OCI-LY7 (cell line): ENCODE data around the gene TUBB1.

Experiments used
- EZH2phosphoT487 ChIP-seq: fragments of 200-600 bp; sonication (generic); IDR thresholded peaks from 2 replicates; pipeline ENCODE4 v1.6.1; 2018; ENCODE audit warnings: low read depth, borderline replicate concordance, mild to moderate bottlenecking, mixed run types, antibody characterized with exemption, low read length, moderate library complexity, mixed read lengths
- TF ChIP-seq, protein P1 (sequence below): fragments of 200-600 bp; sonication (generic); conservative IDR thresholded peaks from 2 replicates; pipeline ENCODE4 v1.5.1; 2014; ENCODE audit warnings: mild to moderate bottlenecking, antibody characterized with exemption, low read length, moderate library complexity, mixed read lengths

DNA sequence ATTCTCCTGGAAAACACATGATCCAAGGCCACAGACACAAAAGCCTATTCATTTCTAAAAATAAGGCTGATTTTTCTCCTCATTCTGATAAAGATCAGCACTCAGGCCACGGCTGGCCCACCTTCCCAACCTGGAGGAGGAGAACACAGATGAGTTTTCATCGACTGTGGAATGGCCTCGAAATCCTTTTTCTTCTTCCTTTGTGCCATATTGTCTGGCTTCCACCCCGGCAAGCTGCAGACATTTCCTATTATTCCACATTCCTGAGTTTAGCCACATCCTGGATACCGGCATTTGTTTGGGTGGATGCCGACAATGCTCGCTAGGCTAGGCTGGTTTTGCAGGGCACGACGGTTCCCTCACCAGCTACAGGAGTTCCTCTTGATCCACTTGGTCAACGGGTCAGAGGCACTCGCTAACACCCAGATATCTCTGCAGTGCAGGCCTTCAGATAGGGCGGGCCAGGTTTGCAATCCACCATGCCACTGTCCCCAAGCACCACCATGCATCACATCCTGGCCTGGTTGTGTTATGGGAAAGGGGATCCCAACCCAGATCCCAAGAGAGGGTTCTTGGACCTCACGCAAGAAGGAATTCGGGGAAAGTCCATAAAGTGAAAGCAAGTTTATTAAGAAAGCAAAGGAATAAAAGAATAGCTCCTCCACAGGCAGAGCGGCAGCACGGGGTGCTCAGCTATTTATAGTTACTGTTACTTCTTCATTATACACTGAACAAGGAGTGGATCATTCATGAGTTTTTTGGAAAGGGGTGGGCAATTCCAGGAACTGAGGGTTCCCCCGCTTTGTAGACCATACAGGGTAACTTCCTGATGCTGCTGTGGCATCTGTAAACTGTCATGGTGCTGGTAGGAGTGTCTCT lies 8.0 kb upstream of the TUBB1 start:
- TF ChIP-seq, protein P1, sequence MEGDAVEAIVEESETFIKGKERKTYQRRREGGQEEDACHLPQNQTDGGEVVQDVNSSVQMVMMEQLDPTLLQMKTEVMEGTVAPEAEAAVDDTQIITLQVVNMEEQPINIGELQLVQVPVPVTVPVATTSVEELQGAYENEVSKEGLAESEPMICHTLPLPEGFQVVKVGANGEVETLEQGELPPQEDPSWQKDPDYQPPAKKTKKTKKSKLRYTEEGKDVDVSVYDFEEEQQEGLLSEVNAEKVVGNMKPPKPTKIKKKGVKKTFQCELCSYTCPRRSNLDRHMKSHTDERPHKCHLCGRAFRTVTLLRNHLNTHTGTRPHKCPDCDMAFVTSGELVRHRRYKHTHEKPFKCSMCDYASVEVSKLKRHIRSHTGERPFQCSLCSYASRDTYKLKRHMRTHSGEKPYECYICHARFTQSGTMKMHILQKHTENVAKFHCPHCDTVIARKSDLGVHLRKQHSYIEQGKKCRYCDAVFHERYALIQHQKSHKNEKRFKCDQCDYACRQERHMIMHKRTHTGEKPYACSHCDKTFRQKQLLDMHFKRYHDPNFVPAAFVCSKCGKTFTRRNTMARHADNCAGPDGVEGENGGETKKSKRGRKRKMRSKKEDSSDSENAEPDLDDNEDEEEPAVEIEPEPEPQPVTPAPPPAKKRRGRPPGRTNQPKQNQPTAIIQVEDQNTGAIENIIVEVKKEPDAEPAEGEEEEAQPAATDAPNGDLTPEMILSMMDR: no peak
- no peak for TF ChIP-seq EZH2phosphoT487
